HK-2 (cell line): ENCODE measurements around the gene MLLT1.

Experiments
- DNase-seq: peaks from one replicate; pipeline ENCODE4 v3.0.0-alpha.2; 2018; ENCODE audit not compliant: unreplicated experiment

MLLT1 gene

GRCh38 chr19:6258812-6259311 lies 20.9 kb downstream of the MLLT1 start:
- DNase-seq: no peak

- DNase-seq: no peak
Observed at GRCh38 chr19:6253954-6254733, 25.6 kb downstream of the MLLT1 start.

- no peak for DNase-seq
Observed at GRCh38 chr19:6252066-6252465, 27.7 kb downstream of the MLLT1 start.

DNA sequence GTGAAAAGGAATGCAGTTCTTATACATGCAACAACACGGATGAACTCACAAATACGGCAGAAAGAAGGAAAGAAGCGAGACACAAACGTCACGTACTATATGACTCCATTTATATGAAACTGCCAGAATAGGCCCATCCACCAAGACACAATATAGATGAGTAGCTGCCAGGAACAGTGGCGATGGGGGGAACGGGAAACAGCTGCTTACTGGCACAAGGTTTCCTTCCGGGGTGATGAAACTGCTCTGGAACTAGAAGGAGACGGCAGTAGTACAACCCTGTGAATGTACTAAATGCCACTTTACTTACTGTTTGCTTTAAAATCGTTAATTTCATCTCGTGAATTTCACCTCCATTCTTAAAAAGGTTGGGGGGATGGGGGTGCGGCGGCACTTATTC lies 28.9 kb downstream of the MLLT1 start:
- DNase-seq: no peak

DNA sequence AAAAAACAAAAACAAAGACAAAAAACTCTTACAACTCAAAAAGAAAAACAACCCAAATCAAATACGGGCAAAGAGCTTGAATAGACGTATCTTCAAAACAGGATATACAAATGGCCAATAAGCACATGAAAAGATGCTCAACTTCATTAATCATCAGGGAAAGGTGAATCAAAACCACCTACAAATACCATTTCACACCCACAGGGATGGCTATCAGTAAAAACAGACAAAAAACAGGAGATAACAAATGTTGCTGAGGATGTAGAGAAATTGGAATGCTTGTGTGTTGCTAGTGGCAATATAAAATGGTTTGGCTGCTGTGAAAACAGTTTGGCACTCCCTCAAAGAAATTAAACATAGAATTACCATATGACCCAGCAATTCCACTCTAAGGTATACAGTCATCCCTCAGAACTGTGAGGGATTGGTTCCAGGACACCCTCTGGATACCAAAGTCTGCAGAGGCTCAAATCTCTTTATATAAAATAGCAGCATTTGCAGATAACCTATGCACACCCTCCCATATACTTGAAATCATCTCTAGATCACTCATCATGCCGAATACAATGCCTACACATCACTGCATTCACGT lies 29.7 kb downstream of the MLLT1 start:
- DNase-seq: no peak

DNA sequence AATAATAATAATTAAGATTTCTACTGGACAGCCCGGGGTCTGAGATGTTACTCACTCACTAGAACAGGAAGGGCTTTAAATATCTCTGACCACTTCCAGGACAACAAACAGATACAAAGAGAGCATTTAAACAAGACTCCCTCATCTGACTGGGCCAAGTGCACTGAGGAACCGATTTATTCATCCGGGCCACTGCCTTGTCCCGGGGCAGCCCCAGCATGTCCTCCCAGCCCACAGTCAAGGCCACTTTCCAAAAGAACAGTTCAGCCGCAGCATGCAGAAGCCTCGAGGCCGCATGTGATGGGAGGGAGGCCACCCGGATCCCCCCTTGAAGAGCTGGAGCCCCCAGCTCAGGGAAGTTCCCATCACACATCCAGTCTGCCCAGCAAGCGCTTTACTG lies 30.5 kb downstream of the MLLT1 start:
- DNase-seq: no peak

GRCh38 chr19:6248844-6249243 lies 30.9 kb downstream of the MLLT1 start:
- no peak for DNase-seq

DNA sequence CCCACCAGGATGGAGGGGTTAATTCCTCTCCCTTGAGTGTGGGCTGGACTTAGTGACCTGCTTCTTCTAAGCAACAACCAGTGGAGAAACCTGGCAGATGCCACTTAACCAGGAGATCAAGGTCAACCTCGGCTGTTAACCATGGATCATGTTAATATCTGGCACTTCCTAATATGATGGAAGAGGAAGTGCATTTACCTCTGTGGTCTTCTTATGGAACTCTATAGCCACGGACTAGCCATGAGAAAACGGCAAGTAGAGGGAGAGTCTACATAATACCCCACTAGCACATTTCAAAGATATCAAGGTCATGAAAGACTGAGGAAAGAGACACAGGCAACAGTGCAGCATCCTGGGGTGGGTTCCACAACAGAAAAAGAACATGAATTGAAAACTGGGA lies 31.4 kb downstream of the MLLT1 start:
- DNase-seq: no peak

DNA sequence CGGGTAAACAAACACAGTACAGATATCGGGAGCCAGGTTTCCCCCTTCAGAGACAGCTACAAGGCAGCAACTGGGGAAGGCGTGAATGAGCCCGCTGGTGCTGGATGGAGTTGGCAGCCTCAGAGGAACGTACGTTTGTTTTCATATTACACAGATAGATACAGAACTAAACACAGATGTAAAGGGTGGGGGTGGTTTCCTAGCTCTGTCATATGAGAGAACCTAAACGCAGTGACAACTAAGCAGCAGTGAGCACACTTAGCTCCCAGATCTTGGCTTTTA lies 32.8 kb downstream of the MLLT1 start:
- no peak for DNase-seq

GRCh38 chr19:6246174-6247006 lies 33.4 kb downstream of the MLLT1 start:
- DNase-seq: no peak

- DNase-seq: no peak
Observed at GRCh38 chr19:6242677-6243076, 37.1 kb downstream of the MLLT1 start.

GRCh38 chr19:6241680-6242377 lies 37.9 kb downstream of the MLLT1 start:
- no peak for DNase-seq

DNA sequence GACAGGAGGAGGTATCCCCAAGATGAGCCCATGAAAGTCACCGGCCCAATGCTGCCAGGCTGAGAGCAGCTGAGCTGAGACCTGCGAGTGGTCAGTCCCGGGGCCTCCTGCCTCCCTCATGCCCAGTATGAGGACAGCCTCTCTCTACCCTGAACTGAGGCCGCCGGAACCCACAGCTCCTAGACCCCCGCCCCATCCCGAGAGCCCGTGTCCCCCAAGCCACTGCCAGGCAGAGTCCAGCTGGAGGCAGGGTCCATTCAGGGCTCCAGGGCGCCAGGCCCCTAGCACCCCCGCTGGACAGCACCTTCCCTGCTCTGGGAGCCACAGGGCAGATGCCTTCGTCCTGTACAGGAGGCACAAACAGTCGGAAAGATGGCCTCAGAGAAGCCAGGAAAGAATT lies 38.7 kb downstream of the MLLT1 start:
- no peak for DNase-seq

- DNase-seq: no peak
Observed at GRCh38 chr19:6239871-6240676, 39.7 kb downstream of the MLLT1 start.

DNA sequence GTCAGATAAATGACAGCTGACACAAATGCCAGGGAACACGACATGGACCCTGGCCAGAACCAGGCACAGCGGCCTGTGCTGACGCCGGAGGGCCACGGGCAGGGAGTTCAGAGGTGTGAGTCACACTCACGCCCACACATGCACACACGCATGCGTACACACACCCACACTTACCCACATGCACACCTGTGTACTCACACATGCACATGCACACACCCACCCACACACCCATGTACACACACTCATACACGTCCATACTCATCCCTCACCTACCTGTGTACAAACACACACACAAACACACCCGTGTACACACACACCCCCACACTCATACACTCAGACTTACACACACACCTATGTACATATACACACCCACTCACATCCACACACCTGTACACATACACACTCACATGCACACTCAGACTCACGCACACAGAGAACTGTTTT lies 40.4 kb downstream of the MLLT1 start:
- DNase-seq: no peak

DNA sequence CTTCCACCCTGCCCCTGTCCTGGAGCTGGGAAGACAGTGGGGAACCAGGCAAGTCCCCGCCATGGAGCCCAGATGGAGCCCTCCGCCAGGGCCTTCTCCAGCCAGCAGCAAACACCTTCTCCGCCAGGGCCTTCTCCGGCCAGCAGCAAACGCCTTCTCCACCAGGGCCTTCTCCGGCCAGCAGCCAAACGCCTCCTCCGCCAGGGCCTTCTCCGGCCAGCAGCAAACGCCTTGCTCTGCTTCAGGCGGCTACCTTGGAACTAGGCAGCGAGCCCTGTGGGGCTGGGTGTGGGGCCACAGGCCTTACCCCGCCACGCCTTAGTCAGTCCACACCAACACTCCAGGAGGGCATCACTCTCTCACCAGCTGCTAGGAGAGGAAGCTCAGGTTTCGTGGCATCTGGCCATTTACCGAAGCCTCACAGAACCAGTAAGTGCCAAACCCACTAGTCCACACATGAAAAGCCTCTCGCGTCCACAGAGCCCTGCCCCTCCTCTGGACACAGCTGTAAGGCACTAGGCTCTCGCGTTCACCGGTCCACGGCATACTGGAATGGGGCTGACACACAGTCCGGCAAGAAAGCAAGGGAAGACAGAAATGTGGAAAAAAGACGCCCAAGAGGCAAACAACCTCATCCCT lies 41.0 kb downstream of the MLLT1 start:
- DNase-seq: no peak

DNA sequence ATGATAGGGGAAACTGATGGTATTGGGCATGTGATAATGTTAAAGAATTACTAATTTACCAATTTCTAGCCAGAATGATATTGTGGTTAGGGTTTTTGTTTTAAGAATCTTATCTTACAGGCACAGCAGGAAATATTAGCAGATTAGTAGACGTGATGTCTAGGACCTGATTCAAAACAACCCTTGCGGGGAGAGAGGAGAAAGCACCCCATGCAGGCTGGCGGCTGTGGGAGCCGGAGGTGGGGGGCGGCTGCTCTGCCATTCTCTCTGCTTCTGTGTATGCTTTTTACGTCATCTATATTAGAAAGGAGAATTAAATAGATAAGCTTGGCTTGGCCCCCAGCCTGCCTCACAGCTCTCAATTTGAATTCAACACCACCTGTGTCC lies 41.5 kb downstream of the MLLT1 start:
- DNase-seq: no peak

GRCh38 chr19:6236310-6237291 lies 43.2 kb downstream of the MLLT1 start:
- no peak for DNase-seq
